Esophagus (tissue), 2 donors: ENCODE data around the gene FNDC3B. TPM values are rescaled to one million over a fixed set of nuclear protein-coding genes. Genes with fewer than 3 reads are reported as not detected.

Source experiments
- H3K27ac ChIP-seq, 2 donors: one replicate each; pipeline ENCODE4 v1.5.1; 2013; ENCODE audit warnings: low read depth in 2 of 2, mild to moderate bottlenecking in 2 of 2, inconsistent platforms in 1 of 2, low read length in 1 of 2, moderate library complexity in 1 of 2
- H3K27me3 ChIP-seq, 2 donors: one replicate each; pipeline ENCODE4 v1.6.1; 2013; ENCODE audit warnings: low read length in 2 of 2, control low read depth in 1 of 2, mild to moderate bottlenecking in 1 of 2; ENCODE audit not compliant: insufficient read depth in 2 of 2, control insufficient read depth in 1 of 2
- H3K36me3 ChIP-seq, 2 donors: one replicate each; pipeline ENCODE4 v1.6.1; 2013; ENCODE audit warnings: low read length in 1 of 2; ENCODE audit not compliant: control insufficient read depth in 2 of 2, insufficient read depth in 2 of 2
- H3K4me1 ChIP-seq, 2 donors: one replicate each; pipeline ENCODE4 v1.6.1; 2013; ENCODE audit warnings: low read length in 1 of 2; ENCODE audit not compliant: control insufficient read depth in 2 of 2, insufficient read depth in 2 of 2
- H3K4me3 ChIP-seq, 2 donors: one replicate each; pipeline ENCODE4 v1.5.1; 2013; ENCODE audit warnings: low read length in 2 of 2, mild to moderate bottlenecking in 2 of 2, low read depth in 1 of 2, moderate library complexity in 1 of 2
- H3K9me3 ChIP-seq, 2 donors: one replicate each; pipeline ENCODE4 v1.6.1; 2013; ENCODE audit warnings: mild to moderate bottlenecking in 2 of 2, low read depth in 1 of 2, low read length in 1 of 2, moderate library complexity in 1 of 2; ENCODE audit not compliant: control insufficient read depth in 2 of 2, insufficient read depth in 1 of 2
- WGBS, 2 donors: extraction: QIAGEN DNeasy Blood & Tissue Kit; methylation state at CpG; one replicate each; pipeline ENCODE4 v1.1.7; 2013; 5-methylcytosine and 5-hydroxymethylcytosine counted together
- polyA plus RNA-seq, 2 donors: library from polyadenylated mRNA; stranded (reverse); fragments of 200-250 nt; gene quantifications; one replicate each; pipeline ENCODE4 v1.2.3, GENCODE V29; 2013
- donor health status: healthy with polysubstance abuse.
- donor health status: Bipolar disorder and iron deficiency.

FNDC3B gene
- polyA plus RNA-seq, 2 donors = 2.8 to 3.3 TPM

DNA sequence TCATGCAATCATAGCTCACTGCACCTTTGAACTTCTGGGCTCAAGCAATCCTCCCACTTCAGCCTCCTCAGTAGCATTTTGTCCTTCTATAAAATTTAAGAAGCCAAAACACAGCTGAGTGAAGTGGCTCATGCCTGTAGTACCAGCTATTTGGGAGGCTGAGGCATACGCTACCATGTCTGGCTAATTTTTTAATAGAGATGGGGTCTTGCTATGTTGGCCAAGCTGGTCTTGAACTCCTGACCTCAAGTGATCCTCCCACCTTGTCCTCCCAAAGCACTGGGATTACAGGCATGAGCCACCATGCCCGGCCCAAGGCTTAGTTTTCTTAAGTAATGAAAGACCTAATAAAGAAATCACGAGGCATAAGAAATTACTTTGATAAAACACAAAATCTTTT, 14.7 kb upstream of the FNDC3B start:
- H3K27me3 ChIP-seq = no peaks in the 10 kb centered on the region
- WGBS, 2 donors = 94% methylated on average over 3 of the region's 3 CpGs

GRCh38 chr3:172029425-172030098, 9.8 kb upstream of the FNDC3B start:
- Histone ChIP-seq H3K9me3 (no peaks in the 10 kb centered on the region), H3K27me3 (no peaks in the 10 kb centered on the region), H3K27ac (no peak overlapping the region), H3K36me3 (no peaks in the 10 kb centered on the region), H3K4me1 (no peaks in the 10 kb centered on the region), H3K4me3 (no peak overlapping the region)
- 93 to 96% methylated on average over 3 of the region's 3 CpGs for WGBS, 2 donors

More for the DNA sequence above, 14.7 kb upstream of the FNDC3B start:
- no peaks in the 10 kb centered on the region for H3K4me1 ChIP-seq
- H3K9me3 ChIP-seq = no peaks in the 10 kb centered on the region
- H3K4me3 ChIP-seq = no peak overlapping the region
- H3K27ac ChIP-seq = no peak overlapping the region
- no peaks in the 10 kb centered on the region for H3K36me3 ChIP-seq

DNA sequence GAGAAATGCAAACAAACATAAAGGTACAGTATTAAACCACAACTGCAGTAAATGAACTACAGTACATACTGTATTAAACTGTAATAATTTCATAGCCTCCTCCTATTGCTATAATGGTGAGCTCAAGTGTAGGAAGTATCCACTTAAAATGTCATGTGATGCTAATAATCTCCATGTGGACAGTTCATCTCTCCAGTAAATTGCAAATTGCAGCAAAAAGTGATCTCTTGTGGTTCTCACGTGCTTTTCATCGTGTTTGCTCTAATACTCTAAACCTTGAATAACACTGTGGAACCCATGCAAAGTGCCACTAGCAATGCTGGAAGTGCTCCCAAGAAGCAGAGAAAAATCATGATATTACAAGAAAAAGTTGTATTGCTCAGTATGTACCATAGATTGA, 9.2 kb upstream of the FNDC3B start:
- no peaks in the 10 kb centered on the region for H3K9me3 ChIP-seq
- 91 to 92% methylated on average over 2 of the region's 2 CpGs for WGBS, 2 donors
- no peak overlapping the region for H3K4me3 ChIP-seq
- H3K36me3 ChIP-seq = no peaks in the 10 kb centered on the region
- no peaks in the 10 kb centered on the region for H3K27me3 ChIP-seq
- H3K4me1 ChIP-seq = no peaks in the 10 kb centered on the region
- H3K27ac ChIP-seq = no peak overlapping the region

DNA sequence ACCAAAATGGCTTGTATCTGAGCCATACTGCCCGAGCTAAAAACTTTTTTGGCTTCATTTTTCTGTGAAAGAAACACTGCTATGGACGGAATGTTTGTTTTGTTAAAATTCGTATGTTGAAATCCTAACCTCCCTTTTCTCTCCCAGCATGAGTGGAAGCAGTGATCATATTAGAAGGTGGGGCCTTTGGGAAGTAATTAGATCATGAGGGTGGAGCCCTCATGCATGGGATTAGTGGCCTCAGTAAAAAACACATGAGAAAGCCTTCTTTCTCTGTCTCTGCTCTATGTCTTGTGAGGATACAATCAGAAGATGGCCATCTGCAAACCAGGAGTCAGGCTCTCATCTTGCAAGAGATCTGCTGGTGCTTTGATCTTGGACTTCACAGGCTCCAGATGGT, 7.4 kb upstream of the FNDC3B start:
- no peaks in the 10 kb centered on the region for H3K27me3 ChIP-seq

DNA sequence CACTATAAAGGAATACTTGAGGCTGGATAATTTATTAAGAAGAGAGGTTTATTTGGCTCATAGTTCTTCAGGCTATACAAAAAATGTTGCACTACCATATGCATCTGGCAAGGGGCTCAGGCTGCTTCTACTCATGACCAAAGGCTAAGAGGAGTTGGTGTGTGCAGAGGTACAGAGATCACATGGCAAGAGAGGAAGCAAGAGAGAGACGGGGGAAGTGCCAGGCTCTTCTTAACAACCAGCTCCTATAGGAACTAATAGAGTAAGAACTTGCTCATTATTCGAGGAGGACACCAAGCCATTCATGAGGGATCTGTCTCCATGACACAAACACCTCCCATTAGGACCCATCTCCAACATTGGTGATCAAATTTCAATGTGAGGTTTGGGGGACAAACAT, 6.0 kb upstream of the FNDC3B start:
- Histone ChIP-seq H3K27me3 (no peaks in the 10 kb centered on the region), H3K4me1 (no peaks in the 10 kb centered on the region), H3K4me3 (no peak overlapping the region), H3K9me3 (no peaks in the 10 kb centered on the region), H3K27ac (no peak overlapping the region), H3K36me3 (no peaks in the 10 kb centered on the region)
- 91 to 100% methylated on average over 2 of the region's 2 CpGs for WGBS, 2 donors

More for the DNA sequence above, 7.4 kb upstream of the FNDC3B start:
- no peak overlapping the region for H3K27ac ChIP-seq
- H3K4me3 ChIP-seq = no peak overlapping the region
- 75 to 79% methylated on average over 3 of the region's 3 CpGs for WGBS, 2 donors
- H3K36me3 ChIP-seq = no peaks in the 10 kb centered on the region
- H3K9me3 ChIP-seq = no peaks in the 10 kb centered on the region
- no peaks in the 10 kb centered on the region for H3K4me1 ChIP-seq

- Histone ChIP-seq H3K27ac (no peak overlapping the region), H3K36me3 (no peaks in the 10 kb centered on the region), H3K4me3 (no peak overlapping the region), H3K27me3 (no peaks in the 10 kb centered on the region), H3K4me1 (no peaks in the 10 kb centered on the region), H3K9me3 (no peaks in the 10 kb centered on the region)
- 80 to 84% methylated on average over 9 of the region's 9 CpGs for WGBS, 2 donors
Measured at GRCh38 chr3:172034786-172035685, 4.3 kb upstream of the FNDC3B start.

DNA sequence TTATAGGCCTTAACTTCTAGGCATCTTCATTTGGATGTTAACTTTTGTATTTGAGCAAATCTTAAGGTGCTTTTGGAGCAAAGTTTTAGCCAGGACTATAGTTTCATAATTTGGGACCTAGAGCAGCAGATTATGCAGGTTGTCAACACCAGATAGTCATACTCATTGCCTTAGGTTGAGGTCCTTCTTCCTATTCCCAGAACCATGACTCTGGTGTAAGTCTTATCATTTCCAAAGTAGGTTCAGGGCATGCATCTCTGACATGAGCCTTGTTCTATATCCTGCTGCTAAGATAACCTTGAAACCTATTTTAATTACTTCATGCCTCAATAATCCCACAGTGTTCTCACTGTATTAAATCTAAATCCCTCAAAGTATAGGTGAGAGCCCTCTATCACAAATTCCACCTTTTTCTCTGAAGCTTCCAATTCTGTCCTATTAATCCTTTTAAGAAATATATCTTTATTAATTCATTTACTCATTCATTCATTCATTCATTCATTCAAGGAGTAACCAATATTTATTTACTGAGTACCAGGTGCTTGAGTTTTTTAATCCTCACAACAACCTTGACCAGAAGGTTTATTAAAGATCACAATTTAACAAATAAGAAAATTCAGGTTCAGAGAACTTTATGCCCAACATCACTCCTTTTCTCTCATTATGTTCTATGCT, 2.7 kb upstream of the FNDC3B start:
- Histone ChIP-seq H3K27ac (no peak overlapping the region), H3K9me3 (no peaks in the 10 kb centered on the region), H3K27me3 (no peaks in the 10 kb centered on the region), H3K36me3 (no peaks in the 10 kb centered on the region), H3K4me3 (no peak overlapping the region), H3K4me1 (no peaks in the 10 kb centered on the region)

DNA sequence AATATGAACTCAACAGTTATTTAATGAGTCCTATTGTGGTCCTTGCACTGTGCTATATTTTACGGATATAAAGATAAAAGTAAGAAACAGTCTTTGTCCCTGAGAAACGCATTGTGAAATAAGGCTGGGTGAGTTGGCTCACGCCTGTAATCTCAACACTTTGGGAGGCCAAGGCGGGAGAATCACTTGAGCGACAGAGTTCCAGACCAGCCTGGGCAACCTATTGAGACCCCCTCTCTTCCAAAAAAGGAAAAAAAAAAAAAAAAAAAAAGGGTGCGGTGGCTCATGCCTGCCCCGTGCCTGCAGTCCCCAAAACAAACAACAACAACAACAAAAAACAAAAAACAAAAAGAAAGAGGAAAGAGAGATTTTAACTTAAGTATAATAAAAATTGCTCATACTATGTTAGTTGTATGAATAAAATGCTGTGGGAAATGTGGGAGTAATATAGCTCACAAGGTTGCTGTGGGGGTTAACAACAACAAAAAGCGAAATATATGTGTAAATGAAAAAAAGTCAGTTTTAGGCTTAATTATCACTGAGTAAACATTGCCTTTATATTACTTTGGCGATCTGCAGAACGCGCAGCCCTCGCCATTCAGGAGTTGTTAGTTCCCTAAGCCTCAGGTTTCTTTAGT, 461 bp upstream of the FNDC3B start:
- no peaks in the 10 kb centered on the region for H3K27me3 ChIP-seq
- no peaks in the 10 kb centered on the region for H3K36me3 ChIP-seq
- H3K27ac ChIP-seq = peak overlapping the region in 1 of 2 donors; percentile 92
- 30% methylated on average over 12 of the region's 12 CpGs for WGBS, 2 donors
- peak overlapping the region; percentile 78 to 96 for H3K4me3 ChIP-seq
- no peaks in the 10 kb centered on the region for H3K4me1 ChIP-seq
- H3K9me3 ChIP-seq = no peaks in the 10 kb centered on the region
